GM21390 (cell line): ENCODE measurements around the gene RPS8.
"Not testable (repeated sequence)": the region's sequence is repeated elsewhere in the genome, so short reads cannot be mapped to it uniquely, and the experiment has no call there.

Experiments
- ATAC-seq: cut with Tn5 transposase; IDR thresholded peaks from one replicate; pipeline ENCODE4 v1.9.1; 2021; ENCODE audit not compliant: unreplicated experiment

RPS8 gene

DNA sequence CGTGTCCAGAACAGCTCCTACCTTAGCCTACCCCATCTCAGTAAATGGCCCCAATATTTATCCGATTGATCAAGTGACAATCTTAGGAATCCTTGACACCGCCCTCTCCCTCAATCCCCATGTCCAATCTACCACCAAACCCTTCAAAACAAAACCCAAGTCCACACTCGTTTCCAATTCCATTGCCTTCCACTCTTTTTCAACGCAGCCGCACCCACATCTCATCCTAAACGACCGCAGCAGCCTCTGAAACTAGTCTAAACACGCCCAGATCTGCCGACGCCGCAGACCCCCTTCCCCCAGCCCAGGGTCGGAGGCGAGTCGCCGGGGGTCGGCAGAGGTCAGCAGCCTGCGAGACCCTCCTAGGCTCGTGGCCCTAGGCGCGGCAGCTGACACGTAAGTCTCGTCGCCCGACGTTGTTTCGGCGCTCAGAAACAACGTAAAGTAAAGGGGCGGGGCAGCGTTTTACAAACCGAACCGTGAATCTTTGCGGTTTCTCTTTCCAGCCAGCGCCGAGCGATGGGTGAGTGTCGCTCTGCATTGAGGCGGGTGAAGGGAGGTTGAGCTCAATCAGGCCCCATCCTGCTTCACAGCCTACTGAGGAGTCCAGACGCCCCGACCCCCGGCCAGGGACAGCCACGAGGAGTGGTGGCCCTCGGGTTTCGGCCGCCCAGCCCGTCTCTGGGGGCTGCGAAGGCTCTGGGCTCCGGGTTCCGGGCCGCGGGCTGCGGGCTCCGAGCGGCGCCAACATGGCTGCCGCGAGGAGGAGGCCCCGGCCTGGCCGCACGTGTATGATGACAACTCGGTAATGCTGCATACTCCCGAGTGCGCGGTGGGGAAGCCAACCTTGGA lies at the start of gene RPS8:
RPS8 (plus strand) TSS at position 463 of the 852 bp plus-strand sequence; CDS start at position 520, 57 bp downstream.
- ATAC-seq = peak; percentile 89

DNA sequence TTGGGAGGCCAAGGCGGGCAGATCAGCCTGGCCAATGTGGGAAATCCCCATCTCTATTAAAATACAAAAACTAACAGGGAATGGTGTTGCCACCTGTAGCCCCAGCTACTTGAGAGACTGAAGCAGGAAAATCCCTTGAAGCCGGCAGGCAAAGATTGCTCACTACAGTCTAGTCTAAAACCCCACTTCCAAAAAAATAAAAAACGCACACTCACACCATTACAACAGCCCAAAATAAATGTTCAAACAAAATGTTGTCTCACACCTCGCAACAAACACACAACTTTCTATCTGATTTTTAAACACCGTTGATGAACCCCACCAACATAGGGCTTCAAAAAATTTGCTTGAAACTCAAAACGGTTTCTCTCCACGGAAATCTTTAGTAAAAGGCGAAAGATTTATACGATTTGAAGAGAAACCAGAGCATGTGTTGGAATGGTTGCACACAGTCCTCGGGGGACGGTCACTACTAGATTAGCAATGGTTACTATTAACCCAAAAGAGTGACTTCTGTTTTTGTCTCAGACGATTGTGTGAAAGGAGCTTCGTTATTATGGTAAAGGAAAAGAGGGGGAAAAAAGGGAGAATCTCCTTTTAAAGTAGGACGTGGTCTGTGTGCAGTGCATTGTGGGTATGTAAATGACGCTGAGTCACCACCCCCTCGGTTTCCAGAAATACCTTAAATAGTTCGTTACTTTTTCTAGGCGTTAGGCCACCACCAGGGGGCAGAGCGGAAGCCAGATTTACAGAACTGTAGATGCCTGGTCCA lies 44.4 kb upstream of the RPS8 start, which contains the start of gene RNU5D-1:
RNU5D-1 (minus strand) TSS at position 430 of the 772 bp plus-strand sequence.
- peak; percentile 68 for ATAC-seq

DNA sequence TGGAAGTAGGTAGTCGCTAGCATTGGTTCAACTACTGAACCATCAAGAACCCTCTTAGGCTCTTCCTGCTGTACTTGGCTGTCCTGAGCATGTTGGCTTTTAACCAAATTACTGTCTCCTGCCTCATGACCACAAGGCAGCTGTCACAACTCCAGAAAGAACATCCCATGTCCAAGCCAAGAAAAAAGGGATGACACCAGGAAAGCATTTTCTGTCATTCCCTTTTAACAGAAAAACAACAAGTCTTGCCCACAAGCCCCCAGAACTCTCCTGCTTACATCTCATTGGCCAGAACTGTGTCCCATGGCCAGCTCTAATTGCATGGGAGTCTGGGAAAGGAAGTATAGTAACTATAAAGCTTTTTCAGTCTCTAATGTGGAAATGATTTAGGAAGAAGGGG lies 42.0 kb upstream of the RPS8 start:
- no peak for ATAC-seq

DNA sequence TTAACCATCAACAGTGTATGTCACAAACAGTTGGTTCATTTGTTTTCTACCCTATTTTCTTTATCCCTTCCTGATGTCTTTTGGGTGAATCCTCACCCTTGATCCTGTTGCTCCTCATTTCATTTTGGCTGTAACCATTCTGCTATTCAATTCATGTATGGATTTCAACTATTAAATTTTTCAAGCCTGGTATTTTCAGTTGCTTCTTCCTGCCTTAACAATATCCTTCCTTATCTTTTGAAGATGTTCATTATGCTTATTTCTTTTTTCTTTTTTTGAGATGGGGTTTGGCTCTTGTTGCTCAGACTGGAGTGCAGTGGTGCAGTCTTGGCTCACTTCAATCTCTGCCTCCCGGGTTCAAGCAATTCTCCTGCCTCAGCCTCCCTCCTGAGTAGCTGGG lies 41.6 kb upstream of the RPS8 start:
- ATAC-seq = no peak

DNA sequence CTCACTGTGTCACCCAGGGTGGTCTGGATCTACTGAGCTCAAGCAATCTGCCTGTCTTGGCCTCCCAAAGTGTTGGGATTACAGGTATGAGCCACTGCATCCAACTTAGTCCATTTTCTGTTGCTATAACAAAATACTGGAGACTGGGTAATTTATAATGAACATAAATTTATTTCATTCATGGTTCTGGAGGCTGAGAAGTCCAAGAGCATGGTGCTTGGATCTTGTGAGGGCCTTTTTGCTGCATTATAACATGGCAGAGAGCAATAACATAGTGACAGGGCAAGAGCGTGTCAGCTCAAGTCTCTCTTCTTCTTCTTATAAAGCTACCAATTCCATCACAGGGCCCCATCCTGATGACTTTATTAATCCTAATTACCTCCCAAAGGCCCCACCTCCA lies 39.3 kb upstream of the RPS8 start:
- ATAC-seq = no peak

- not testable (repeated sequence) for ATAC-seq
Observed at GRCh38 chr1:44738953-44739306, 36.4 kb upstream of the RPS8 start.

- peak; percentile 95 for ATAC-seq
Observed at GRCh38 chr1:44739307-44740178, 35.8 kb upstream of the RPS8 start, which contains the start of gene KIF2C. TSS of gene KIF2C (plus strand) at chr1:44739837. CDS start at chr1:44739933, 96 bp downstream.

GRCh38 chr1:44740179-44740617 lies 35.1 kb upstream of the RPS8 start:
- ATAC-seq = no peak

DNA sequence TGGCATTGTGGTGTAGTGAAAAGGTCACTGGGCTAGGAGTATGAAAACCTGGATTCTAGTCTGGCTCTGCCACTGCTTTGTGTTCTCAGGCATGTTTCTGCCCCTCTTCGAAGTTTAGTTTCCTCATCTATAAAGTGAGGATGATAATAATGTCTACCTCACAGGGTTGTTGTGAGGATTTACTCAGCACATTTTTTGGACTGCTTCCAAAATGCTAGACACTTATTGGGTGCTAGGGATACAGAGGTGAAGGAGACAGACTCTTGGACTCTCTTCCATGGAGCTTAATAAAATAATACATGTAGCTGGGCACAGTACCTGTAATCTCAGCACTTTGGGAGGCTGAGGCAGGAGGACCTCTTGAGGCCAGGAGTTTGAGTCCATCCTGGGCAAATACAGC lies 32.1 kb upstream of the RPS8 start:
- ATAC-seq = no peak

- ATAC-seq = no peak
Observed at GRCh38 chr1:44747878-44748277, 27.5 kb upstream of the RPS8 start.

GRCh38 chr1:44757420-44757819 lies 17.9 kb upstream of the RPS8 start:
- no peak for ATAC-seq

- ATAC-seq = no peak
Observed at GRCh38 chr1:44759077-44759476, 16.3 kb upstream of the RPS8 start.

- ATAC-seq = no peak
Observed at GRCh38 chr1:44760876-44761275, 14.5 kb upstream of the RPS8 start.

DNA sequence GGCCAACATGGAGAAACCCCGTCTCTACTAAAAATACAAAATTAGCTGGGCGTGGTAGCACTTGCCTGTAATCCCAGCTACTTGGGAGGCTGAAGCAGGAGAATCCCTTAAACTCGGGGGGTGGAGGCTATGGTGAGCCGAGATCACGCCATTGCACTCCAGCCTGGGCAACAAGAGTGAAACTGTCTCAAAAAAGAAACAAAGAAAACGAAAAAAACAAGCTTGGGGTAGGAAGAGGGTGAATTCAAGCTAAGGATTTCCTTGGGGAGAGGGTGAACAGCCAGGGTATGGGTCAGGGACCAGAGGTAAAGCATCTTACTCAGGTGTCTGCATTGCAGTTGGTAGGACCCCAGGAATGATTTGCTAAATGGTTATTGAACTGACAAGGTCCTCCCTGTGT lies 8.9 kb upstream of the RPS8 start:
- ATAC-seq = not testable (repeated sequence)

GRCh38 chr1:44775930-44776729 lies 790 bp downstream of the RPS8 start:
- peak; percentile 15 for ATAC-seq

GRCh38 chr1:44776730-44777068 lies 1.4 kb downstream of the RPS8 start:
- no peak for ATAC-seq

- ATAC-seq = no peak
Observed at GRCh38 chr1:44777547-44777946, 2.2 kb downstream of the RPS8 start.

DNA sequence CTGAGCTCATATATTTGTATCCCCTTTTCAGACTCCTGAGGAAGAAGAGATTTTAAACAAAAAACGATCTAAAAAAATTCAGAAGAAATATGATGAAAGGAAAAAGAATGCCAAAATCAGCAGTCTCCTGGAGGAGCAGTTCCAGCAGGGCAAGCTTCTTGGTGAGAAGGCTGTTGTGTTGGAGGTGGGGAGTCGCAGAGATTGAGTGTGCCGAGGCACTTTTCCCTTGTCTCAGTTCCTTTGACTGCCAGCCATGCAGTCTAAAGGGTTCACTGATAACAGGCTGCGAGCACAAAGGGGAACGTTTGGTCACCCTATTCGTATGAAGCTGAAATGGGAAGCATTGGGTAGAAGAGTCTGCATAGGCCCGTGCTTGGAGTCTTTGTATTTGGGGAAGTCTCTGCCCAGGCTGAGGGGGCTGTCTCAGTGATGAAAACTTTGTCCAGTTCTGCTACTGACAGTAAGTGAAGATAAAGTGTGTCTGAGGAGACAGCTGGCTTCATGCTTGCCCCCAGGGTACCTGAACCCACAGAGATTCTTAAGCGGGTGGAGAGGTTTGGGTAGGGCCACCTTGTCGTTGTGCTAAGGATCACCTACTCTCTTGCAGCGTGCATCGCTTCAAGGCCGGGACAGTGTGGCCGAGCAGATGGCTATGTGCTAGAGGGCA lies 2.8 kb downstream of the RPS8 start:
- no peak for ATAC-seq

DNA sequence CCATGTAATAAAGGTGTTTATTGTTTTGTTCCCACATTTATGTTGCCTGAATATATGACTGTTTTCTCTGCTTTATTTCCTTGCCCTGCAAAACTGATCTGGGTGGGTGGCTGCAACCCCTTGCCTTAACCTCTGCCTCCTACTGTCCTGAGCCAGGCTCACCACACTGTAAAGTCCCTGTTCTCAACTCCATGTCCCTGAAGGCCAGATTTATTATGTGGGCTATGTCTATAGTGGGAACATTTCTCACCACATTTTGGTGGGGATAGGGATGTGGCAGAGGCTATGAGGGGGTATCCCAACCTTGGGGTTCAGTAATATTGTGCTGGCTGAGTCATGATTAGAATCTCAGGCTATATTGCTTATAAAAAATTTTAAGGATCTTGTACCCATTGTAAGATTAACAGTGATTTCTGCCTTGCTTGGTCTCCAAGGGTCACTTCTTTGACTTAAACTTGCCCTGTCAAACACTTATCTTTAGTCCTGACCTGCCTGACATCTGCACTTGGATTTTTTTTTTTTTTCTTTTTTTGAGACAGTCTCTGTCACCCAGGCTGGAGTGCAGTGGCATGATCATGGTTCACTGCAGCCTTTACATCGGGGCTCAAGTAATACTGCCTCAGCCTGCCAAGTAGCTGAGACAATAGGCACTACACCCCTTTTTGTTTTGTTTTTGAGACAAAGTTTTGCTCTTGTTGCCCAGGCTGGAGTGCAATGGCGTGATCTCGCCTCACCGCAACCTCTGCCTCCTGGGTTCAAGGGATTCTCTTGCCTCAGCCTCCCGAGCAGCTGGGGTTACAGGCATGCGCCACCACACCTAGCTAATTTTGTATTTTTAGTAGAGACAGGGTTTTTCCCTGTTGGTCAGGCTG lies 3.6 kb downstream of the RPS8 start:
- no peak for ATAC-seq
